ENCODE data around the gene CCDC85C. TPM values are rescaled to one million over a fixed set of nuclear protein-coding genes. Genes with fewer than 3 reads are reported as not detected.
A peak's percentile ranks its signal among the peaks of the same experiment; 100 is the strongest.

The CCDC85C gene
- total RNA-seq, 2 experiments from 2014 or later, result 6.8 to 7.9 TPM

- H3K36me3 Mint-ChIP-seq (ENCODE audit: low read depth), result no peaks in the 10 kb centered on the region
- peaks cover 5% of the 10 kb centered on the region for H3K4me1 Mint-ChIP-seq (ENCODE audit: low read depth)
- no peak for TF ChIP-seq CTCF (IDR thresholded peaks at IDR 0.05)
- H3K9me3 Mint-ChIP-seq, result no peaks in the 10 kb centered on the region
- ATAC-seq (no peak), DNase-seq (no peak)
- ChIA-PET POLR2A (no interaction called here), CTCF (no interaction called here)
- H3K27ac Mint-ChIP-seq, result no peak overlapping the region
- H3K27me3 Mint-ChIP-seq, result no peaks in the 10 kb centered on the region
- no peak overlapping the region for H3K4me3 Mint-ChIP-seq
- intact Hi-C loops (cut with micrococcal nuclease), result loop anchor here (10.0 kb wide), 1 partner anchor 355 kb away; no protein-coding TSS in a partner anchor
Measured at GRCh38 chr14:99529899-99530298, 74.1 kb downstream of the CCDC85C start.

- TF ChIP-seq CTCF (IDR thresholded peaks at IDR 0.05), result no peak
- ATAC-seq (no peak), DNase-seq (no peak)
- no peaks in the 10 kb centered on the region for H3K36me3 Mint-ChIP-seq (ENCODE audit: low read depth)
- intact Hi-C loops (cut with micrococcal nuclease), result loop anchor here (10.0 kb wide), 1 partner anchor 357 kb away; no protein-coding TSS in a partner anchor
- H3K4me1 Mint-ChIP-seq (ENCODE audit: low read depth), result peaks cover 9% of the 10 kb centered on the region
- no peaks in the 10 kb centered on the region for H3K27me3 Mint-ChIP-seq
- CTCF ChIA-PET, result interaction anchor here (0.6 kb wide), 1 partner anchor 371 kb away, joined by 3 read pairs; no protein-coding TSS in a partner anchor
- H3K27ac Mint-ChIP-seq, result no peak overlapping the region
- H3K9me3 Mint-ChIP-seq, result no peaks in the 10 kb centered on the region
- POLR2A ChIA-PET, result no interaction called here
- H3K4me3 Mint-ChIP-seq, result no peak overlapping the region
Measured at GRCh38 chr14:99527427-99528076, 76.5 kb downstream of the CCDC85C start.

- Mint-ChIP-seq H3K4me1 (ENCODE audit: low read depth) (peaks cover 9% of the 10 kb centered on the region), H3K27ac (no peak overlapping the region), H3K36me3 (ENCODE audit: low read depth) (no peaks in the 10 kb centered on the region), H3K27me3 (no peaks in the 10 kb centered on the region), H3K4me3 (no peak overlapping the region), H3K9me3 (no peaks in the 10 kb centered on the region)
- DNase-seq, result no peak
- ChIA-PET POLR2A (no interaction called here), CTCF (interaction anchor here (0.6 kb wide), 1 partner anchor 372 kb away, joined by 3 read pairs; no protein-coding TSS in a partner anchor)
- no peak for TF ChIP-seq CTCF (IDR thresholded peaks at IDR 0.05)
- ATAC-seq, result no peak
- intact Hi-C loops (cut with micrococcal nuclease), result loop anchor here (10.0 kb wide), 1 partner anchor 358 kb away; no protein-coding TSS in a partner anchor
Measured at GRCh38 chr14:99527026-99527425, 77.0 kb downstream of the CCDC85C start.

GRCh38 chr14:99525699-99526080 is 78.3 kb downstream of the CCDC85C start:
- ATAC-seq, result peak; percentile 28
- Mint-ChIP-seq H3K27ac (no peak overlapping the region), H3K4me1 (ENCODE audit: low read depth) (peaks cover 9% of the 10 kb centered on the region), H3K36me3 (ENCODE audit: low read depth) (no peaks in the 10 kb centered on the region), H3K27me3 (no peaks in the 10 kb centered on the region), H3K4me3 (no peak overlapping the region), H3K9me3 (no peaks in the 10 kb centered on the region)
- CTCF ChIA-PET, result no interaction called here
- no peak for DNase-seq
- no peak for TF ChIP-seq CTCF (IDR thresholded peaks at IDR 0.05)
- POLR2A ChIA-PET, result no interaction called here
- intact Hi-C loops (cut with micrococcal nuclease), result loop anchor here (10.0 kb wide), 1 partner anchor 359 kb away; no protein-coding TSS in a partner anchor
